CD4-positive, alpha-beta T cell treated with Interferon alpha-2 for 1 hour (primary cell): ENCODE results near the gene SEC22B.
A peak's percentile ranks its signal among the peaks of the same experiment; 100 is the strongest.
"Not testable (repeated sequence)": the region's sequence is repeated elsewhere in the genome, so short reads cannot be mapped to it uniquely, and the experiment has no call there.

ENCODE experiments used
- DNase-seq, 2 donors: peaks; one replicate each; pipeline ENCODE4 v3.0.0-alpha.2; 2020 to 2022

The SEC22B gene

DNA sequence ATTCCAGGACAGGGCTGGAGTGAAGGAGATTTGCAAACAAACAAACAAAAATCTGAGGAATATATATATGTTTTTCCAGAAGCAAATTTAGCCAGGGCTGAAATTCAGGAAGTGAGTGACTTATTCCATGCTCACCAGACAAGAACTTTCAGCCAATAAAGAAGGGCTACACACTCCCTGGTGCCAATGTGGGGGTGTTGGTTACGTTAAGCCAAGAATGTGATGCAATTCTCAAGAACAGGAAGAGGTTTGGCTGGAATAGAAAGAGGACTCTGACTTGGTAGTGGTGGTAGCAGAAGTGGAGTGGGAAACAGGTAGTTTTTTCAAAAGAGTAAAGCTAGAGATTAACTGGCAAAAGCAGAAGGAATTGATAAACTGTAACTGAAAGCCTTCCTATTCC lies 31.7 kb downstream of the SEC22B start:
- not testable (repeated sequence) for DNase-seq

DNA sequence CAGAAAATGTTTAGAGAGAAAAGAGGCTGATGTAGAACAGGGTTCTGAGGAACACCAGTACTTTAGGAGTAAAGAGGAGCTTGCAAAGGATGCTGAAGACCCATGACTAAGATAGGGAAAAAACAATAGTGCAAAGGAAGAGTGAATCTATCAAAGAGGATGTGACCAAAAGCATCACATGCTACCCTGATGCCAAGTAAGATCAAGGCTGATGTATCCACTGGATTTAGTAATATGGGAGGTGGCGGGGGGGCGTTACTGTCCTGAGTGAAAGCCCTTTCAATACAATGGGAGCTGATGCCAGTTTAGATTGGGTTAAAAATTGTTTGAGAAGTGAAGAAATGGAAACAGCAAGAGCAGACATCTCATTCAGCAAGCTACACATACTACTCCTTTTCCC lies 32.2 kb downstream of the SEC22B start:
- not testable (repeated sequence) for DNase-seq

- not testable (repeated sequence) for DNase-seq
Measured at GRCh38 chr1:120143334-120143733, 33.0 kb downstream of the SEC22B start.

DNA sequence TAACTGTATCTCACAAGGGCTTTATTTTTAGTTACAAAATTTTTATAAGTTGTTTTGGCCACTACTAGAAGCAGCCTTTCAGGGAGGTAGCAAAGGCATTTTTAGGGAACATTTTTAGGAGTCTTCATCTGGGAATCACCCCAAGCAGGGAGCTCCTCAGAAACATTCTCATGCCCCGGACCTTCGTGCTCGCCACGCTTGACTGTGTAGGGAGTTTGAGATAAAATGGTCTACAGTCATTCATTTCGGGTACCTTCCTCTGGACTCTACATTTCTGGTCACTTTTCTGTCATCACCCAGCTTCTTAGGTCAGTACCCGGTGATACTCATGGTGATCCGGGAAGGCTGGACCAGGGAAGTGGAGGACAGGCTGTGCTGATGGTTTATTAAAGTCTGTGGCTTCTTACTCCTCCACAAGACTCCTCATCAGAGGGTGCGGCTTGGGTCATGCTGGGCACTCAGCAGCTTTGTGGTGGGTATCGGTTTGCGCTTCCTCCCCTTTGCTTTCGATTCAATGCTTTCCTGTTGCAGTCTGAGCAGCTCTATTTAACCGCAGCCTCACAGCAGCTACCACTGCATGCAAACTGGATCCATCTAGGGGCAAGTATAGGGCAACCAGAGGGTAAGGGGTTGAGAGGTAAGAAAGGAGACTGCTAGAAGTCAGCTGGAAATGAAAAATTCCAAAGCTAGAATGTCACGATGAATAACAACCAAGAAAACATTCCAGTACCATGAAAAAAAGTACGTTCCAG lies 33.6 kb downstream of the SEC22B start:
- peak; percentile 73 to 76 for DNase-seq

- DNase-seq, result not testable (repeated sequence)
Measured at GRCh38 chr1:120141865-120142264, 34.5 kb downstream of the SEC22B start.

GRCh38 chr1:120140656-120141265 lies 35.6 kb downstream of the SEC22B start:
- DNase-seq, result not testable (repeated sequence)

DNA sequence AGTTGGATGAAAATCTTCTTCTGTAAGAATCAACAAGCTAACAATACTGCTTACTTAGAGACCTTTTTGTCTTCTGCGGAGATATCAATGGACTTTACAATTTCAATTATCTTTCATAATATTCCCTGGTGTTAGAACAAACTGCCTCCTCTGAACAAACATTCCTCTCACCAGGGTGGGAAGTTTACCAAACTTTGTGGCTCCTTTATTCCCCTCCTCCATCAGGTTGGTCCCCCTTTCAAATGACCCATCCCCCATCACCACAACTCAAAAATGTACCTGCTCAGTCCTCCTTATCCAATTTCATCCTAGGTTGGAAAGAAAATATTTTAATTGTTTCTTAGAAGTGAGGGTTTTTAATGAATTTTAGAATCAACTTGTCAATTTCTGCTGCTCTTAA lies 40.2 kb downstream of the SEC22B start:
- DNase-seq, result not testable (repeated sequence)

- not testable (repeated sequence) for DNase-seq
Measured at GRCh38 chr1:120133928-120134325, 42.4 kb downstream of the SEC22B start.

DNA sequence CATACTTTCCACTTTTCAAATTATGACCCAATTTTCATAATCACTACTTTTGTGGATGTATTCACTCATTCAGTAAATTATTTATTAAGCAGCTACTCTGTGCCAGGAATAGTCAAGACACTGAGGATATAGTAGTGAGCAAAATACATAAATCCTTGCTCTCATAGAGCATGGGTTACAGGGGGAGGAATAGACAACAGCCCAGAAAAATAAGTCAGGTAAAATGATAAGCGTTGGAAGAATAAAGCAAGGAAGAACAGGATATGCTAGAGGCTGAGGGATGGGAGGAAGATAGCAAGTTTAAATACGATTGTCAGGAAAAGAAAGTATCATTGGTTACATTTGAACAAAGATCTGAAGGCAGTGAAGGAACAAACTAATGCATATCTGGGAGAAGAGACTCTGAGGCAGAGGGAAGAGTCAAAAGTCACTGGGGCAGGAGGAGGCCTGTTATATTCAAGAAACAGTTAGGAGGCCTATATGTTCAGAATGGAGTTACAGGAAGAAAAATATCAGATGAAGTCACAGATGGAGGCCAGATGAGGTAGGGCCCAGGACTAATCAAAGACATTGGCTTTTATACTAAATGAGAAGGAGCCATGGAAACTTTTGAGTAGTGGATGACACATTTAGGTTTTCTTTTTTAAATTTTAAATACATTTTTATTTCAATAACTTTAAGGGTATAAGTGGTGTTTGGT lies 42.9 kb downstream of the SEC22B start:
- no peak for DNase-seq

- DNase-seq, result not testable (repeated sequence)
Measured at GRCh38 chr1:120132406-120132763, 43.9 kb downstream of the SEC22B start.

DNA sequence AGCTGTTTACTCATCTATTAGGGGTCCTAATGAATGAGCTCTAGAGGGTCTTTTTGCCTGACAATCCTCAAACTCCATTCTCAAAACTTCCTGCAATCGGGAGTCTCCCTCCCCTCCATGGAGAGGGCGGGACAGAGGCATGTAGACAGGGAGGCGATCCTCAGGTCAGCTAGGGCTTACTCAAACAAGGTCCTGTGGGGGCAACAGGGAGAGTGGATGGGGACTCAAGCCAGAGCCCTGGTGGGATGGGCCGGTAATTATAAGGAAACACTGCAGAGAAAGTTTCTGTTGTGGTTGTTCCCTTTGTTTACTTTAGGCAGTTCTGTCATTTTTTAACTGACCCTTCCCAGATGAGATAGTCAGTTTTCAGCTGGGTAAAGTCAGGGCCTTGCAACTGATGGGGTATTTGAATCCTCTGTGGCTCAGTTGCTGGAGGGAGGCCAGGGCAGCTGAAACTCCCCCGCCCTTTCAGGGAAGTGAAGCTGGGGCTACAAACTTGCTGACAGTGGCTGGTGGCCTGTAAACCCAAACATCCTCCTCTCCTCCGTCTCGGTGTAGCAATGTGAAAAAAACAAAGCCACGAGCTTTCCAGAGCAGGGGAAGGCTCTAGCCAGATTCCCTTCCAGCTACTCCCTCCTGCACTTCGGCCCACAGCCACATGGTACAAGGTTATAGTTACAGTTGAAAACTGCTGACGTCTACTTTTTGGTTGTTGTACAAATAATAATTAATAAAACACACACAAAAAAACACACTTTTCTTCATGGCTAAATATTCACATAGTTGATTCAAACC lies 44.5 kb downstream of the SEC22B start:
- DNase-seq, result not testable (repeated sequence)

- DNase-seq, result not testable (repeated sequence)
Measured at GRCh38 chr1:120127921-120128320, 48.4 kb downstream of the SEC22B start.

DNA sequence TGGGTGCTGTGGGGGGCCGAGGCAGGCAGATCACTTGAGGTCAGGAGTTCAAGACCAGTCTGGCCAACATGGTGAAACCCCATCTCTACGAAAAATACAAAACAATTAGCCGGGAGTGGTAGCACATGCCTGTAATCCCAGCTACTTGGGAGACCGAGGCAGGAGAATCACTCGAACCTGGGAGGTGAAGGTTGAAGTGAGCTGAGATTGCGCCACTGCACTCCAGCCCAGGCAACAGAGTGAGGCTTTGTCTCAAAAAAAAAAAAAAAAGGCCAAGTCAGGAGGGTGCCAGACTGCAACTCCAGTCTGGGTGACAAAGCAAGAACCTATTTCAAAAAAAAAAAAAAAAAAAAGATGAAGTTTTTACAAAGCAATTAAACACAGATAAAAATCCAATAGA lies 50.1 kb downstream of the SEC22B start:
- DNase-seq, result not testable (repeated sequence)

- DNase-seq, result not testable (repeated sequence)
Measured at GRCh38 chr1:120124628-120125027, 51.7 kb downstream of the SEC22B start.

- peak in 1 of 2 donors; percentile 17 for DNase-seq
Measured at GRCh38 chr1:120123813-120124510, 52.4 kb downstream of the SEC22B start.

DNA sequence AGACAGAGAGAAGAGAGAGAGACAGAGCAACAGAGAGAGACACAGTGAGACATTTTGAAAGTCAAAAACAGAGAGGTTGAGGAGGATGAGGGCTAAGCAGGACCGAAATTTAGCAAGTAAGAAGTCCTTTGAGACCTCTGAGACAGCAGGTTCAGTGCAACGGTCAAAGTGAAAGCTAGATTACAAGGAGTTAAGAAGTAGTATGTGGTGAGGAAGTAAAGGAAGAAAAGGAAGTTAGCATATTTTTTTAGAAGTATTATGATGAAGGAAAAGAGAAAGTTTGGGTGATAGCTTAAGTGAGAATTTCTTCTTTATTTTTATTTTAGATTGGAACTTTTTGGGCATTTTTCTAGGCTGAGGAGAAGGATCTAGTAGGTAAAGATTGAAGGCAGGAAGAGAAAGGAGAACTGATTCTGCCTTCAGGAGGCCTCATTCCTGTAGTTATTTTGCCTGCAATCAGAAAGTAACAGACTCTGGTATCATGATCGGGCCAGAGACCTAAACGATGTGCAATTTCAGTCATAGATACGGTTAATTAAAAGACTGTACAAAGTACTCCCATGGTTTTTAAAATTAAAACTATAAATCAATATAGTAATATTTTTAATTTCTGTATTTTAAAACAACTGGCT lies 53.9 kb downstream of the SEC22B start:
- DNase-seq, result not testable (repeated sequence)

DNA sequence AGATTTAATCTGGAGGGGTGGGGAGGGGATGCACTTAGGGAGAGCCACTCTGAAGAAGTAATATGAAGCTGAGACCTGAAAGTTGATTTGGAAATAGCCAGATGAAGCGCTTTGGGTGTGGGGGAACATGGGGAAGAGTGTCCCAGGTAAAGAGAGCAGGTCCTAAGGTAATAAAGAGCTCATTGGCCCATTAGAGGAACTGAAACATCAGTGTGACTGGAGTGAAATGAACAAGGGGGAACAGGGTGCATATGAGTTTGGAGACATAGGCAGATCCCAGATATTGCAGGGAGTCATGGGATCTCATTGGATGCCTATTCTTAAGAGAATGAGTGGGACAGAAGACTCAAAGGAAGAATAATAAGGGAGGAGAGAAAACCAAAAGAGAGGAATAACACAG lies 54.5 kb downstream of the SEC22B start:
- not testable (repeated sequence) for DNase-seq

DNA sequence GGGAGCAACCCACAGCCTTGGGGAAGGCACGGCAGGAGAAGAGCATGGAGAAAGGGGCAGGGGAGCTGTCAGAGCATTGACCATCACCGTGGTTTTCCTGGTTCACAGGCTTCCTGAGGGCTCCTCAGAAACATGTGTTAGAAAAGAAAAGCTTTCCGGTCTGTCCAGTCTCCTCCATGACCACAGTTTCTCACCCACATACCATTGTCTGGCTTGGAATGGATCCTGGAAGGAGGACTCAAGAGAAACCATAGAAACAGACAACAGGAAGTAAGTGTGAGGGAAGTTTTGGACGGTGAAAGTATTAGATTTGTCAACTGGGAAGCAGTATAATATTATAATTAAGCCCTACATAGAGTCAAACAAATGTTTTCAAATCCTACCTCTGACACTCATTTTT lies 55.8 kb downstream of the SEC22B start:
- not testable (repeated sequence) for DNase-seq

DNA sequence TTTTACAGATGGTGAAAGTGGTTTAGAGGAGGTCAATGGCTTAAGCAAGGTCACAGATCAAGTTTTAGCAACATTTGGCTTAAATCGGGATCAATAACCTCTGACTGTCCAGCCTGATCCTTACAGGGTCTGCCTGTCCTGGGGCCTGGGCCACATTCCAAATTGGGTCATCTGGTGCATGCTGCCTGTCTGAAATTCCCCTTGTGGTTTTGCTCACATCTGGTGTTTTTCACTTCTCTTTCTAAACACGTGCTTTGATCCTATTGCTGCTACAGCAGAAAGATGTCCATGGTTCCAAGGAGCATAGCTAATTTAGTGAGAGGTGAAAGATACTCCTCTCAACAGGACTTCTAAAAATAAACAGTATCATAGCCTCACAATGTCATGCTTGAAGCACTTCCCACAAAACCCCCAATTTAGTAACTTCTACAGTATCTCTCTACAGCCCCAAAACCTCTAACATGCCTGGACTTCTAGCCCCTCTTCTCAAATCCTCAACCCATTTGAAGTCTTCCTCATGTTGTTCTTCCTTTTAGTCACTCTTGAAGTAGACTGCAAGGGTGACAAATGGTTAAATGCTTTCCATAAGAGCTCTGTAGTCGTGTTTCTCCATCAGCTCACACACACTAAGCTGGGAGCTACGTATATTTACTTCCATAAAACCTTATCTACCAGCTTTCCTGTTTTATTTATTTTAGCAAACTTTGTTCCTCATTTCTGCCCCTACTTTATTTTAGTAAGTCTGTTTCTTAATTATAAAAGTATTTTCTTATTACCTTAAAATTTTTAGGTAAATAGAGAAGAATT lies 58.7 kb downstream of the SEC22B start:
- DNase-seq, result peak in 1 of 2 donors; percentile 7

- not testable (repeated sequence) for DNase-seq
Measured at GRCh38 chr1:120116094-120116493, 60.2 kb downstream of the SEC22B start.

DNA sequence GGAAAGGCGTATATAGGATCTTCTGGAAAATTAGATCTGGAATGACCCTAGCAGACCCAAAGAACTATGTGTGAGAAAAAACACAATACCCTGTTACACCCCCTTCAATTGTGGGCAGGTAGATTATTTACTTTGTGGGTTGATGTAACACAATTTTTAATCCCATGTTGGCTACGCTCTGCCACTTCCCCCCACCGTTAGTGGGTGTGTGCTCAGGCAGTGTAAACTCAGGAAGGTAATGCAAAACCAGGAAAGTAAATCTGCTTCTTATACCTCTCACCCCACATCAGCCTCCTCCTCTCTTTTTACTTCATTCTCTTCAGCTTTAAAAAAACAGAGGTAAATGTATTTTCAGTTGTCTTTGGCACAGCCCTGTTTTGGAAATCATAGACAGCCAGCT lies 63.2 kb downstream of the SEC22B start:
- DNase-seq, result not testable (repeated sequence)
